GM12878 (cell line): ENCODE data around the gene PLEKHG4B.
"Not testable (repeated sequence)": the region's sequence is repeated elsewhere in the genome, so short reads cannot be mapped to it uniquely, and the experiment has no call there.

ENCODE experiments used
- CTCF ChIP-seq, 3 experiments: IDR thresholded peaks in 2 of 3; conservative IDR thresholded peaks in 1 of 3; 2 replicates each; pipeline ENCODE4 v1.5.1; 2011; ENCODE audit warnings: low read depth in 3 of 3, low read length in 3 of 3, mild to moderate bottlenecking in 3 of 3, control low read depth in 2 of 3, moderate library complexity in 2 of 3, inconsistent platforms in 1 of 3, mixed read lengths in 1 of 3; ENCODE audit not compliant: control insufficient read depth in 2 of 3, insufficient read depth in 1 of 3; ENCODE audit errors: extremely low read depth in 1 of 3
- TF ChIP-seq, protein P1 (sequence below): IDR thresholded peaks from 2 replicates; pipeline ENCODE4 v1.6.1; 2011; ENCODE audit warnings: low read depth, low read length, improper control_type of control experiment, borderline replicate concordance

DNA sequence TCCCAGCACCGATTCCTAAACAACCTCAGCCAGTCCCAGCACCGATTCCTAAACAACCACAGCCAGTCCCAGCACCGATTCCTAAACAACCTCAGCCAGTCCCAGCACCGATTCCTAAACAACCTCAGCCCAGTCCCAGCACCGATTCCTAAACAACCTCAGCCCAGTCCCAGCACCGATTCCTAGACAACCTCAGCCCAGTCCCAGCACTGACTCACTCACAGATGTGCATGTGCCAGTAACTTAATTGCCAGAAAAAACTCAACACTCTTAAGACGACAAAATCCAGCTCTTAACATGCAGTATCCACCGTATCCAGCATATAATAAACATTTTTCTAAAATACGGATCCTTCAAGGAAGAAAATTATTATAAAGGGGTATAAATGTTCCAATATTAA lies 12.1 kb downstream of the PLEKHG4B start:
- TF ChIP-seq, protein P1, sequence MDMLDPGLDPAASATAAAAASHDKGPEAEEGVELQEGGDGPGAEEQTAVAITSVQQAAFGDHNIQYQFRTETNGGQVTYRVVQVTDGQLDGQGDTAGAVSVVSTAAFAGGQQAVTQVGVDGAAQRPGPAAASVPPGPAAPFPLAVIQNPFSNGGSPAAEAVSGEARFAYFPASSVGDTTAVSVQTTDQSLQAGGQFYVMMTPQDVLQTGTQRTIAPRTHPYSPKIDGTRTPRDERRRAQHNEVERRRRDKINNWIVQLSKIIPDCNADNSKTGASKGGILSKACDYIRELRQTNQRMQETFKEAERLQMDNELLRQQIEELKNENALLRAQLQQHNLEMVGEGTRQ = not testable (repeated sequence)
- not testable (repeated sequence) for TF ChIP-seq CTCF (IDR thresholded peaks at IDR 0.05 in 2 of 3, conservative IDR thresholded peaks at IDR 0.05 in 1 of 3; ENCODE audit: control insufficient read depth in 2 of 3, extremely low read depth in 1 of 3, insufficient read depth in 1 of 3, low read depth in 3 of 3, low read length in 3 of 3)
